OCI-LY3 (cell line): ENCODE measurements around the gene TP53AIP1.

Experiments used
- H2AFZ ChIP-seq: fragments of 200-600, 300-600 bp; shearing (Covaris generic); 2 replicates; pipeline ENCODE4 v1.6.0; 2014; ENCODE audit warnings: antibody characterized with exemption, low read depth, low read length
- H3K27ac ChIP-seq: fragments of 200-600, 300-600 bp; sonication (generic); 2 replicates; pipeline ENCODE4 v1.5.1; 2014; ENCODE audit warnings: mild to moderate bottlenecking, low read length, moderate library complexity, mixed read lengths
- H3K27me3 ChIP-seq: fragments of 200-600, 300-600 bp; sonication (generic); 2 replicates; pipeline ENCODE4 v1.6.1; 2014; ENCODE audit warnings: low read depth, low read length, mixed read lengths
- H3K36me3 ChIP-seq: fragments of 200-600, 300-600 bp; sonication (generic); replicated peaks from 2 replicates; pipeline ENCODE3; 2014; ENCODE audit warnings: low read depth, low read length, mixed read lengths
- H3K4me1 ChIP-seq: fragments of 300-600, 200-600 bp; sonication (generic); 2 replicates; pipeline ENCODE4 v1.6.1; 2014; ENCODE audit warnings: low read length, mixed read lengths
- H3K4me2 ChIP-seq: fragments of 200-600, 300-600 bp; sonication (generic); 2 replicates; pipeline ENCODE4 v1.6.1; 2014; ENCODE audit warnings: low read length, mixed read lengths
- H3K4me3 ChIP-seq: fragments of 300-600, 200-600 bp; sonication (generic); 2 replicates; pipeline ENCODE4 v1.5.1; 2014; ENCODE audit warnings: antibody characterized with exemption, mild to moderate bottlenecking, low read length, moderate library complexity
- H3K79me2 ChIP-seq: fragments of 300-600, 200-600 bp; shearing (Covaris generic); 2 replicates; pipeline ENCODE4 v1.6.1; 2014; ENCODE audit warnings: mild to moderate bottlenecking, low read length, mixed read lengths
- H3K9ac ChIP-seq: fragments of 300-600, 200-600 bp; shearing (Covaris generic); 2 replicates; pipeline ENCODE4 v1.6.0; 2014; ENCODE audit warnings: mild to moderate bottlenecking, low read length, moderate library complexity
- H3K9me3 ChIP-seq: fragments of 200-600, 300-600 bp; shearing (Covaris generic); 2 replicates; pipeline ENCODE4 v1.6.1; 2014; ENCODE audit warnings: low read length, mixed read lengths; ENCODE audit not compliant: insufficient read depth
- H4K20me1 ChIP-seq: fragments of 200-600, 300-600 bp; sonication (generic); 2 replicates; pipeline ENCODE4 v1.6.1; 2016; ENCODE audit warnings: low read length, mixed read lengths; ENCODE audit not compliant: insufficient read depth
- EZH2phosphoT487 ChIP-seq: fragments of 200-600 bp; shearing (Covaris generic); IDR thresholded peaks from 2 replicates; pipeline ENCODE4 v1.6.1; 2018; ENCODE audit warnings: antibody characterized with exemption, mixed run types, low read depth
- TF ChIP-seq, protein P1 (sequence below): fragments of 200-600, 300-600 bp; sonication (generic); IDR thresholded peaks from 2 replicates; pipeline ENCODE4 v1.5.1; 2014; ENCODE audit warnings: antibody characterized with exemption, low read length, low read depth

TP53AIP1 gene

GRCh38 chr11:128901653-128902514 lies 40.8 kb downstream of the TP53AIP1 start:
- no peak overlapping the region for H3K4me3 ChIP-seq
- H3K36me3 ChIP-seq = no peaks in the 10 kb centered on the region
- TF ChIP-seq EZH2phosphoT487 = no peak
- TF ChIP-seq, protein P1, sequence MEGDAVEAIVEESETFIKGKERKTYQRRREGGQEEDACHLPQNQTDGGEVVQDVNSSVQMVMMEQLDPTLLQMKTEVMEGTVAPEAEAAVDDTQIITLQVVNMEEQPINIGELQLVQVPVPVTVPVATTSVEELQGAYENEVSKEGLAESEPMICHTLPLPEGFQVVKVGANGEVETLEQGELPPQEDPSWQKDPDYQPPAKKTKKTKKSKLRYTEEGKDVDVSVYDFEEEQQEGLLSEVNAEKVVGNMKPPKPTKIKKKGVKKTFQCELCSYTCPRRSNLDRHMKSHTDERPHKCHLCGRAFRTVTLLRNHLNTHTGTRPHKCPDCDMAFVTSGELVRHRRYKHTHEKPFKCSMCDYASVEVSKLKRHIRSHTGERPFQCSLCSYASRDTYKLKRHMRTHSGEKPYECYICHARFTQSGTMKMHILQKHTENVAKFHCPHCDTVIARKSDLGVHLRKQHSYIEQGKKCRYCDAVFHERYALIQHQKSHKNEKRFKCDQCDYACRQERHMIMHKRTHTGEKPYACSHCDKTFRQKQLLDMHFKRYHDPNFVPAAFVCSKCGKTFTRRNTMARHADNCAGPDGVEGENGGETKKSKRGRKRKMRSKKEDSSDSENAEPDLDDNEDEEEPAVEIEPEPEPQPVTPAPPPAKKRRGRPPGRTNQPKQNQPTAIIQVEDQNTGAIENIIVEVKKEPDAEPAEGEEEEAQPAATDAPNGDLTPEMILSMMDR = no peak
- no peak overlapping the region for H3K4me2 ChIP-seq
- no peaks in the 10 kb centered on the region for H3K79me2 ChIP-seq
- H3K4me1 ChIP-seq = peaks cover 9% of the 10 kb centered on the region
- H2AFZ ChIP-seq = no peak overlapping the region
- H4K20me1 ChIP-seq = no peaks in the 10 kb centered on the region
- peaks cover 25% of the 10 kb centered on the region for H3K27me3 ChIP-seq
- H3K9ac ChIP-seq = no peak overlapping the region
- peaks cover 5% of the 10 kb centered on the region; the same call in 1 of the 2 replicates for H3K9me3 ChIP-seq
- H3K27ac ChIP-seq = no peak overlapping the region

GRCh38 chr11:128900468-128900867 lies 42.2 kb downstream of the TP53AIP1 start:
- Histone ChIP-seq H3K27ac (no peak overlapping the region), H3K9ac (no peak overlapping the region), H4K20me1 (no peaks in the 10 kb centered on the region), H3K4me2 (no peak overlapping the region), H3K27me3 (peaks cover 22% of the 10 kb centered on the region), H2AFZ (no peak overlapping the region), H3K36me3 (no peaks in the 10 kb centered on the region), H3K4me1 (peaks cover 5% of the 10 kb centered on the region), H3K4me3 (no peak overlapping the region), H3K9me3 (no peaks in the 10 kb centered on the region), H3K79me2 (no peaks in the 10 kb centered on the region)
- TF ChIP-seq, protein P1 = no peak
- TF ChIP-seq EZH2phosphoT487 = no peak

GRCh38 chr11:128898580-128899344 lies 43.9 kb downstream of the TP53AIP1 start:
- Histone ChIP-seq H3K9me3 (no peaks in the 10 kb centered on the region), H2AFZ (no peak overlapping the region), H3K4me1 (no peaks in the 10 kb centered on the region), H4K20me1 (no peaks in the 10 kb centered on the region), H3K9ac (no peak overlapping the region), H3K27me3 (peaks cover 10% of the 10 kb centered on the region; the same call in 1 of the 2 replicates), H3K4me2 (no peak overlapping the region), H3K79me2 (no peaks in the 10 kb centered on the region), H3K36me3 (no peaks in the 10 kb centered on the region), H3K27ac (no peak overlapping the region), H3K4me3 (no peak overlapping the region)
- TF ChIP-seq, protein P1 = no peak
- no peak for TF ChIP-seq EZH2phosphoT487

DNA sequence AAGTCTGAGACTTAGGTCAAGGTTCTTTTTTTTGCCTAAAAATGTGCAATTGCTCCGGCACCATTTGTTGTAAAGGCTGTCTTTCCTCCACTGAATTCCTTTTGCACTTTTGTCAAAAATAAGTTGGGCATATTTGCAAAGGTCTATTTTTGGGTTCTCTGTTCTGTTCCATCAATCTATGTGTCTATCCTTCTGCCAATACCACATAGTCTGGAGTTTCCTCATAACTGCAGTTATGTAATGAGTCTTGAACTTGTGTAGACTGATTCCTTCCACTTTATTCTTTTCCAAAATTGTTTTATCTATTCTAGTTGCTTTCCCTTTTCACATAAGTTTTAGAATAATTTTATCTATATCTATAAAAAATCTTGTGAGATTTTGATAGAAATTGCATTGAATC lies 44.8 kb downstream of the TP53AIP1 start:
- Histone ChIP-seq H3K4me2 (no peak overlapping the region), H3K4me3 (no peak overlapping the region), H4K20me1 (no peaks in the 10 kb centered on the region), H3K4me1 (no peaks in the 10 kb centered on the region), H3K9ac (no peak overlapping the region), H3K27ac (no peak overlapping the region), H3K79me2 (no peaks in the 10 kb centered on the region), H2AFZ (no peak overlapping the region), H3K36me3 (no peaks in the 10 kb centered on the region), H3K9me3 (no peaks in the 10 kb centered on the region), H3K27me3 (0 out of 2 replicates have a peak, but pooled peaks cover 2% of the 10 kb centered on the region)
- TF ChIP-seq EZH2phosphoT487 = no peak
- TF ChIP-seq, protein P1 = no peak
